HG03108 (cell line): ENCODE results near the gene SPG7.
A peak's percentile ranks its signal among the peaks of the same experiment; 100 is the strongest.
"Not testable (repeated sequence)": the region's sequence is repeated elsewhere in the genome, so short reads cannot be mapped to it uniquely, and the experiment has no call there.

Experiments used
- ATAC-seq: cut with Tn5 transposase; IDR thresholded peaks from one replicate; pipeline ENCODE4 v1.9.1; 2021; ENCODE audit warnings: moderate library complexity; ENCODE audit not compliant: unreplicated experiment

SPG7 gene

GRCh38 chr16:89561142-89561883 is 53.1 kb downstream of the SPG7 start:
- no peak for ATAC-seq

- no peak for ATAC-seq
Observed at GRCh38 chr16:89561884-89562599, 53.8 kb downstream of the SPG7 start.

DNA sequence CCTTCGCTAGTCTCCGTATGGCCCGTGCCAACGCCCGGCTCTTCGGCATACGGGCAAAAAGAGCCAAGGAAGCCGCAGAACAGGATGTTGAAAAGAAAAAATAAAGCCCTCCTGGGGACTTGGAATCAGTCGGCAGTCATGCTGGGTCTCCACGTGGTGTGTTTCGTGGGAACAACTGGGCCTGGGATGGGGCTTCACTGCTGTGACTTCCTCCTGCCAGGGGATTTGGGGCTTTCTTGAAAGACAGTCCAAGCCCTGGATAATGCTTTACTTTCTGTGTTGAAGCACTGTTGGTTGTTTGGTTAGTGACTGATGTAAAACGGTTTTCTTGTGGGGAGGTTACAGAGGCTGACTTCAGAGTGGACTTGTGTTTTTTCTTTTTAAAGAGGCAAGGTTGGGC is 54.7 kb downstream of the SPG7 start:
- ATAC-seq, result no peak

DNA sequence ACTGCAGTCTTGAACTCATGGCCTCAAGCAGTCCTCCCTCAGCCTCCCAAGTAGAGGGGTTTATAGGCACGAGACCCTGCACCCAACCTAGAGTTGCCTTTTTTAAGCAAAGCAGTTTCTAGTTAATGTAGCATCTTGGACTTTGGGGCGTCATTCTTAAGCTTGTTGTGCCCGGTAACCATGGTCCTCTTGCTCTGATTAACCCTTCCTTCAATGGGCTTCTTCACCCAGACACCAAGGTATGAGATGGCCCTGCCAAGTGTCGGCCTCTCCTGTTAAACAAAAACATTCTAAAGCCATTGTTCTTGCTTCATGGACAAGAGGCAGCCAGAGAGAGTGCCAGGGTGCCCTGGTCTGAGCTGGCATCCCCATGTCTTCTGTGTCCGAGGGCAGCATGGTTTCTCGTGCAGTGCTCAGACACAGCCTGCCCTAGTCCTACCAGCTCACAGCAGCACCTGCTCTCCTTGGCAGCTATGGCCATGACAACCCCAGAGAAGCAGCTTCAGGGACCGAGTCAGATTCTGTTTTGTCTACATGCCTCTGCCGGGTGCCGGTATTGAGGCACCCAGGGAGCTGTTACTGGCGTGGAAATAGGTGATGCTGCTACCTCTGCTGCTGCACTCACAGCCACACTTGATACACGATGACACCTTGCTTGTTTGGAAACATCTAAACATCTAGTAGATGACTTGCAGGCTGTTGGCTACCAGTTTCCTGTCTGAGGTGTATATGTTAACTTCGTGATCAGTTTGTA is 55.6 kb downstream of the SPG7 start:
- ATAC-seq, result no peak

DNA sequence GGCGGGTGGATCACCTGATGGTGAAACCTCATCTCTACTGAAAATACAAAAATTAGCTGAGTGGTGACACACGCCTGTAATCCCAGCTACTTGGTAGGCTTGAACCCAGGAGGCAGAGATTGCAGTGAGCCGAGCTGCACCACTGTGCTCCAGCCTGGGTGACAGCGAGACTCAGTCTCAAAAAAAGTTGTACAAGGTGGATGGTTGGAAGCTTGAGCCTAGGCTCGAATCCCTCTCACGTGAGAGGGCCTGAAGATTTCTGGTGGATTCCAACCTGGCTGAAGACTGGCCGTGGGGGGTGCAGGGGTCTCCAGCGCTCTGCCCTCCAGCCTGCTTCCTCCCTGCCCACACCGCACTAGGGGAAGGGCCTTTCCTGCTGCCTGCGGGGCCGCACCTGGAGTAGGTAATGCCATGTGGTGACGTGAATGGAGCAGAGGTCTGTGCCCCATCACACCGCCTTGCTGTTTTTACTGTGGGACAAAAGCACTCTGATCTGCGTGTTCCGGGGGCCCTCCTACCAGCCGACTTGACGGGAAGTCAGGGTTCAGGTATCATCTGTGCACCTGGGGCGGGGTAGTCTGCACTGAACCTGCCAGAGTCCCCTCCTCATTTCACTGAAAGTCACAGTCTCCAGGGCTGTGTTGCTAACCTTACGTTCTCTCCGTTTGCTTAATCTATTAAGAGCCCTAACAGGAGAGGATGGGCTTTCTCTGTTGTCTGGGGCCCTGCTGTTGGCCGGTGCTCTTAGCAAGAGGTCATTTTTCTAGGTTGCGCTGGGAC is 56.5 kb downstream of the SPG7 start:
- no peak for ATAC-seq

DNA sequence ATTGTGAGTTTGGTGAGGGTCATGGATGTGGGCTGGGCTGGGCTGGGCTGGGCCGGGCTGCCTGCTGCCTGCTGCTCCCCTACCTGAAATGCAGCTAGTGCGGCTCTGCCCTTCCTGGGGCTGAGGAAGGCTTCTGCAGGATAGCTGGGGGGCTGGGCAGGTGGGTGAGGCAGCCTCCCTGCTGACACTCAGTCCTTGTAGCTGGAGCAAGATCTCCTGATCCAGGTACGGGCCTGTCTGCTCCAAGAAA is 57.0 kb downstream of the SPG7 start:
- no peak for ATAC-seq

GRCh38 chr16:89565506-89566372 is 57.5 kb downstream of the SPG7 start:
- no peak for ATAC-seq

GRCh38 chr16:89567656-89568594 is 59.7 kb downstream of the SPG7 start:
- no peak for ATAC-seq

GRCh38 chr16:89569506-89570341 is 61.5 kb downstream of the SPG7 start:
- no peak for ATAC-seq

- ATAC-seq, result no peak
Observed at GRCh38 chr16:89570342-89570923, 62.2 kb downstream of the SPG7 start.

DNA sequence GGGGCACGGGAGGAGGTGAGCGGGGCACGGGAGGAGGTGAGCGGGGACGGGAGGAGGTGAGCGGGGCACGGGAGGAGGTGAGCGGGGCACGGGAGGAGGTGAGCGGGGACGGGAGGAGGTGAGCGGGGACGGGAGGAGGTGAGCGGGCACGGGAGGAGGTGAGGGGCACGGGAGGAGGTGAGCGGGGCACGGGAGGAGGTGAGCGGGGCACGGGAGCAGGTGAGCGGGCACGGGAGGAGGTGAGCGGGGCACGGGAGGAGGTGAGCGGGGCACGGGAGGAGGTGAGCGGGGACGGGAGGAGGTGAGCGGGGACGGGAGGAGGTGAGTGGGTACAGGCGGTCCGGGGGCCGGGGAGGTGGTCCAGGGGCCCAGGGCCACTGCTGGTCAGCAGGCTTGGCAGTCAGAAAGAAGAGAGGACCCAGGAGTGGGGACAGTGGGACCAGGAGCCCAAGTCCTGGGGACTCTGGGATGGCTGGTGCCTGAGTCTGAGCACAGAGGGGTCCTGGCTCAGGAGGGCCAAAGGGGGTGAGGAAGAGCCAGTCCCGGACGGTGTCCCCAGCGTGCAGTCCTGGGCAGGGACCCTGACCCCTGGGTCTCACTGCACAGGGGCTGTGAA is 62.9 kb downstream of the SPG7 start:
- ATAC-seq, result not testable (repeated sequence)

DNA sequence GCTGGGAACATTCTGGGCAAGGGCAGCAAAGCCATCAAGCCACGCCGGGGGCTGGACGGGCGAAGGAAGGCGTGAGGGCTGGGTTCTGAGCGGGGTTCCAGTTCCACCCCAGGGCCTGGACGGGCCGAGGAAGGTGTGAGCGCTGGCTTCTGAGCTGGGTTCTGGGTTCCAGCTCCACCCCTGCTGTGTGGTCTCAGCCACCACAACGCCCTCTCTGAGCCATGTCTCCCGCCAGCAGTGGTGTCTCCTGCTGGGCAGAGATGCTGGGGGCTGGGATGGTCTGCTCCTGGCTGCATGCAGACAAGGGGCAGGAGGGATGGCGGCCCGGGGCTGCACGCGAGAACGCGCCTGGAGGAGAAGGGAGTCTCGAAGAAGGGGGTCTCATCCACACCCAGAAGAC is 63.4 kb downstream of the SPG7 start:
- ATAC-seq, result no peak

- no peak for ATAC-seq
Observed at GRCh38 chr16:89572073-89572484, 63.9 kb downstream of the SPG7 start.

DNA sequence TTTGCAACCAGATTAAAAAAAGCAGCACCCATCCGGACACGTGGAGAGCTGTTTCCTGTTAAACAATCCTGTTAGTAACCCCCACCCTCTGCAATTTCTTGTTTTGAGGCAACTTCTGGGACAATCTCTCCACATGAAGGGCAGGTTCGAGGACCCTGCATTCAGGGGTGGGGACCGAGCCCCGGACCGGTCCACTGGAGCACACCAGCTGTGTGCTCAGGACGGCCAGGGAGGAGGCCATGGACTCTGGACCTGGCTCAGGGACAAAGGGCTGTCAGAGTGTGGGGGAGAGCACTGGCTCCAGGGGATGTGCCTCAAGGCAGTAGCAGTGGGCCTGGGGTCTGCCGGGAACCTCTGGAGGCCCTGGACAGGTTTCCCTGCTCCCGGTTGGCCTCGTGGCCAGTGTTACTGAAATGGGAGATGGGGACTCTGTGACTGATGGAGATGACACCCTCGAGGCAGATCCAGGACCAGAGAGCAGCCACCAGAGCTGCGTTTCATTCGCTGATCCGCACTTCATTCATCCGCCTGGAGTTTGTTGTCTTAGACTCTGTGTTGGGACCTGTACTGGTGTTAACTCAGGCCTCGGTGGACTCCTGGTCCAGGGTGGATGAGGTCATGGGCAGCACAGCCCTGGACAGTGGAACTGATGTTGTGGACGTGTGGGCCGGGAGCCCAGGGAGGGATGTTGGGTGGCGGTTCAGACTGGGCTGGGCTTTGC is 64.4 kb downstream of the SPG7 start:
- no peak for ATAC-seq

- ATAC-seq, result no peak
Observed at GRCh38 chr16:89573826-89574680, 65.8 kb downstream of the SPG7 start.

DNA sequence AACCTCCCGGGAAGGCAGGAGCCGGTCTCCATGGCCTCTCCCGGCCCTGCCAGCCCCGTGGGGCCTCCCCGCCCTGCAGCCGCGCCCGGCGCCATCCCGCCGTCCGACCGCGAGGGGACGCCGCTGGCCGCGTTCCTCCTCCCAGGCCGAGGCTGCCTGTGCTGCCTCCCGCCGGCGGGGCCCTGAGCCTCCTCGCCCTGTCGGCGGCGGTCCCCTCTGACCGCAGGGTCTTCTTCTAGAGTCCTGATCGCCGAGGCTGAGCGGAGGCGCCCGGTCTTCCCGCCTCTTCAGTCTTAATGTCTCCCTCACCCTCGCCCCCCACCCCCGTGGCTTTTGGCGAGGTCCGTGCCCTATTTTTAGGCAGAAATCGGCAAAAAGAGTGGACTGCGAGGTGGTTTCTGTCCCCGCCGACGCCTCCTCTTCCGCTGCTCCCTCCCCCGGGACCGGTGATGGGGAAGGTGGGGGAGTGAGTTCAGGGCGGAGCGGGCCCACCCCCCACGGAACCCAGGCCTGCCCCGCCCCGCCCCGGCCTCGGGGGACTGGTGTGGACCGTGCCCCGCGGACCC is 66.6 kb downstream of the SPG7 start:
- ATAC-seq, result peak; percentile 46
